Measurements from ENCODE around the gene FXYD5.

GRCh38 chr19:35159606-35160005 is 5.1 kb downstream of the FXYD5 start:
- no peak for TF ChIP-seq POLR2A (IDR thresholded peaks at IDR 0.05)
- no peak for TF ChIP-seq CTCF (IDR thresholded peaks at IDR 0.05)
- TF ChIP-seq EP300 (IDR thresholded peaks at IDR 0.05), result no peak
- TF ChIP-seq POLR2AphosphoS5 (IDR thresholded peaks at IDR 0.05), result no peak
